HG03571 (cell line): ENCODE data around the gene CDH4.

Source experiments
- ATAC-seq: cut with Tn5 transposase; IDR thresholded peaks from one replicate; pipeline ENCODE4 v1.9.1; 2021; ENCODE audit not compliant: unreplicated experiment

Gene CDH4

DNA sequence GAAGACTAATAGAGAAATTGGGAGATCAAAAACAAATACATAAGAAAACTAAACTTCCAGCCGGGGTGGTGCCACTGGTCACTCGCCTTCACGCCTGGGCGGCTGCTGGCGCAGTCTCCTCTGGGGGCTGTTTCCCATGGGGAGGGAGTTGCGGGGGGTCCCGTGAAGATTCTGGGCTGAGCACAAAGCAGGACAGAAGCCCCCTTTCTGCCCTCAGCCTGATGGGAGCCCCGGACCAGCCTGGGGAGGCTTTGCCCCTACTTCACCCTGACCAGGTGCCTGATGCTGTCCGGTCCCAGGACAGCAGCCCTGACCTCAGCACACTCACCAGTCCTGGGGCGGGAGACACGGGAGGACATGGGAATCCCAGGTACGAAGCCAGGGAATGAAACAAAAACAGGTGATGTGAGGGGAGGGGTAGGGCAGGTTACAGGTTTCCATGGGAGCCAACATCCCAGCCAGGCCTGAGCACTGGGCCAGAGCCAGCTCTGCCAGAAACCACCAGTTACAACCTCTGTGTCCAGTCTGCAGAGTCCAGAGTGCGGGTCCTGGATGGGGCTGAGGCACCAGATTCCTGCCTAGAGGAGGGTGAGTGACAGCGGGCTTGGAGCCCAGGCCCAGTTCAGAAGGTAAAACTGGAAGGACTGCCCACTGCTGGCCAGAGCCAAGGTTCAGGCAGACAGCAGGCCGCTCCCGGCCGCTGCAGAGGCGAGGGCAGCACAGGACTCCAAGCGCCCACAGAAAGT is 487.2 kb downstream of the CDH4 start:
- ATAC-seq, result no peak

DNA sequence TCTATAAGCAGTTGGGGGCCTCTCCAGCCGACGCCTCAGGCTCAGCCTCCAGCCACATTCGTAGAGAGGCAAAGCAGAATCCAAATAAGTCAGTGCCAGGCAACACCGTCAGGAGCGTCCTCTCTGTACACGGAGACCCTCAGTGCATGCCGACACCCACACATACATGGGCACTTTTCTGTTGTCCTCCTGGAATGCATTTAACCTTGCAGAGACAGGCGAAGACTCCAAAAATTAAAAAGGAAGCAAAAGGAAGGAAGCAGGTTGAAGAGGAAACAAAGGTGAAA is 487.7 kb downstream of the CDH4 start:
- ATAC-seq, result no peak

DNA sequence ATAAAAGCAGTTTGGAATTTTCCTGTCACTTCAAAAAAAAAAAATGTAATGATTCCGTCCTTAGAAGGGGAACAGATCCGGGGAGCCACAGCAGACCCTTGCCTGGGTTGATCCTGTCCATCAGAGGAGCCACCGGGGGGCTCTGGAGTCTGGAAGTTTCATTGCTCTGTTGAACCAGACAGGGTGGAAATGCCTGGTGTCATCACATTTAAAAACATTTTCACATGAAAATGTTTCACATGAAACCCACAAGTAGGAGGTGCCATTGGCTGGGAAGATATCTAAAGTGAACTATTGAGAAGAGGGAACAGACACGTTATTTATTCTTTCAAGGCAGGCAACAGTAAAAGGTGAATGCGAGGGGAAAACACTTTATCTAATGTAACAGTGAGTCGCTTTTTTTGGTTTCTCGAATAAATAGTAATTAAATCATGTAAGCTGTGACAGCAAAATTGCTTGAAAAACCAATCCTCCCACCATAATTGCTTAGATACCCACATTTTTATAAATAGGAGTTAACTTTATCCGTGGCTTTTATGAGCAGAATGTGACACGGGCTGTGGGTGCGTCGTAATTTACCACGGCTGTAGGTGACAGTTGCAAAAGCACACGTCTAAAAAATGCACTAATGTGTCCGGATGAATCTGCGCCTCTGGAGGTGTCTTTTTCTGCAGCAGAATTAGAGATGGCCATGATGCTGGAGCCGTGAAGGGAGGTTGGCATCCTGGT is 490.2 kb downstream of the CDH4 start:
- no peak for ATAC-seq

DNA sequence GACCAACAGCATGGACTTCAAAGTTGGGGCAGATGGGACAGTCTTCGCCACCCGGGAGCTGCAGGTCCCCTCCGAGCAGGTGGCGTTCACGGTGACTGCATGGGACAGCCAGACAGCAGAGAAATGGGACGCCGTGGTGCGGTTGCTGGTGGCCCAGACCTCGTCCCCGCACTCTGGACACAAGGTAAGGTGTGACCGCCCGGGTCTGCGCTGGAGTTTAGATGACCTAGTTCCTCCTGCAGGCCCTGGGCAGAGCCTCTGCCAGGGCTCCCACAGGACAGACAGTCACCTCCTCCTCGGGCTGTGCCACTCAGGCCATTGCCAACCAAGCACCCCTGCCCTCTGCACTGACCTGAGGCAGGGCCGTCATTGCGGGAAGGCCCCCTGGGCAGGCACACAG is 491.5 kb downstream of the CDH4 start:
- no peak for ATAC-seq

DNA sequence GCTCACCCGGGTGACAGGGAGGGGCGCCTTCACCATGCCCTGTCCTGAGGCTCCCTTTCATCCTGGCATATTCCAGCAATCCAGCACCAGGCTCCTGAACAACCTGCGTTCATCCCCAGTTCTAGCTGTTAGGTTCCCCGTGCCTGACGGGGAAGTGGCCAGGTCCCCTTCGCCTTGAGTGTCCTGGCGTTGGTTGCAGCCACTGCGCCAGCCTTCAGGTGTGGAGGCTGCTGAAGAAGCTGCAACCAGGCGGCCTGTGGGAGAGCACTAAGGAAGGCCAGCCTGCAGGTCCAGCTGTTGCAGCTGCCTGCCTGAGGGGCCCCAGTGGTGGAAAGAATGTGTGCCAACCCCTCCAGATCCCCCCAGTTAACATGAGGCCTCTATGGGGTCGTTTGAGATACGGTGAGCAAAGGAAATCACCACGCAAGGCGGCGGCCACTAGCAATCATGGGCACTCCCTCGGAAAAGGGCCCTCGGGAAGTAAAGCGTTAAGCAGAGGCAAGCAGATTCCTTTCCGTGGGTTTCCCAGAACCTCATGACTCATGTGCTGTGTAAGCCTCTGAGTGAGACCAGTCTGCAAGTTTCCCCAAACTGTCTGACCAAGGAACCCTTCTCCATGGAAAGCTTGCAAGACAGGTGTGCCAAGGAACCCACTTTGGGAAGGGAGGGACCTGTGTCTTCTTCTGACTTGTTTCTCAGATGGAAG is 492.8 kb downstream of the CDH4 start:
- no peak for ATAC-seq

DNA sequence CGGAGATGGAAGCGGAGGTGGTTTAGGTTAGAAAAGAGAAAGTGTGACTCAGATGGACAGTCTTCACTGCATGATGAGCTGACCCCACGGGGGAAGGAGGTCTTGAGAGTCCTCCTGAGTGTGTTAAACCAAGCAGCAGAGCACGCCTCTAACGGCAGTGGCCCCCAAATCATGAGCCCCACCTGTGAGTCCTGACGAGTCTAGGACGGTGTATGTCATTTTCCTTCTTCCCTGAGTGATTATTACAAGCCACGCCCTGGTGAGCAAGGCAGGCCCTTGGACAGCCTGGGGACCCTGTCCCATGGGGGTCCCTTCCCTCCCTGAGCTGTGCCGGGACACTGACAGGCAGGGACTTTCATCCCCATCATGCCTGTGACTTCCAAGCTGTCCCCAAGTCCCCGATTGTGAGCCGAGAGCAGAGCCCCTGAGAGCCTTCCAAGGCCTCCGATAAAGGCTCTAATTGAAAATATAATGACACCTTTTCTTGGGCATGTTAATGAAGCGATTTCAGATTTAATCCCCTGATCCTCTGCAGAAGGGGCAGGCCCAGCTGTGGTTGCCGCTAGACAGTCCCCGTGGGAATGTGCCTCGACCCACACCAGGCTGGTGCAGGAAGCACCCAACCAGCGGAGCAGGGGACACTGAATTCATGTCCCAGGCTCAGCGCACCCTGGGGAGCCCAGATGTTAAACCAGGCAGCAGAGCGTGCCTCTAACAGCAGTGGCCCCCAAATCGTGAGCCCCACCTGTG is 493.5 kb downstream of the CDH4 start:
- no peak for ATAC-seq

DNA sequence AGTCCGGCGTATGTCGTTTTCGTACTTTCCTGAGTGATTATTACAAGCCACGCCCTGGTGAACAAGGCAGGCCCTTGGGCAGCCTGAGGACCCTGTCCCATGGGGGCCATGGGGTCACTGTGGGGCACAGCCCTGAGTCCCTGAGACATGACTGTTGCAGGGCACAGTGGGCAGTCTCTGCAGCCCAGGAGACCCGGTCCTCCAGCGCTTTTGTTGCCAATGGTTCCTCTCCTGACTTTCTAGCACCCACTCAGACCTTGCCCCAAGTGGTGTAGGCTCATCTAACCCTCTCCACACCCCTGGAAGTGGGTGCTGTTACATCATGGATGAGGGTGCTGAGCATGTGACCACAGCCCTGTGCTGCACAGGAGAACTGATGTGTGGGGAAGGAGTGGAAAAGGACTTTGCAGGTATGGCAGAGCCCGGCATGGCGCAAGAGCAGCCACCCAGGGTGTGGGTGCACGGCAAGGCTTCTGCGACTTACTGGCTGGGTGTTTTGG is 494.1 kb downstream of the CDH4 start:
- no peak for ATAC-seq

DNA sequence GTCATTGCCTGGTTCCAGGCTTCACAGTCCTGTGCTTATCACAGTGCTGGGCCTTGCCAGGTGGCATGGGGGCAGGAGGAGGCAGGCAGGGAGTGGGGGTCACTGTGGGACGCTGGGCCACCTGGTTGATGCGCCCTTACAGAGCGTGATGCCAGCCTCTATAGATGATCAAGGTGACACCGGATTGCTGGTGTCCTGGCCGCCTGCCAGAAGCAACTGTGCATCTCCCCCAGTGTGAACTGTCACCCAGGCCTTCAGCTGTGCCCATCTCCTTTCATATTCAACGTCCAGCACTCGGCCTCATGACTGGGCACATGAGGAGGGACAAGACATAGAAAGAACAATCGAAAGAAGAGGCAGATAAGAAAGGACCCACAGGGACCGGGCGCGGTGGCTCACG is 494.7 kb downstream of the CDH4 start:
- no peak for ATAC-seq

DNA sequence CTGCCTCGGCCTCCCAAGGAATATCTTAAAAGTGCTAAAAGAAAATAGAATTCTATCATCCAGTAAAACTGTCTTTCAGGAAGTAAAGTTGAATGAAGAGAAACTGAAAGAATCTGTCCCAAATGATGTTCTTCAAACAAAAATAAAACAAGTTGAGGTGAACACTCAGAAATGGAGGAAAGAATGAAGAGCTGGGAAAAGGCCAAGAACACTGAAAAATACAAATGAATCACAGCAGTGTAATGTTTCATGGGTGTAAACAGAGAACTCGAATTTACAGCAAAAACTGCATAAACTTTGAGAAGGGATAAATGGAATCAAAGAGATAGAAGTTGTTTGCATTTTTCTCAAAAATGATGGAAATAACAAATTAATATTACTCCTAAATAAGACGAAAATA is 496.3 kb downstream of the CDH4 start:
- ATAC-seq, result no peak

DNA sequence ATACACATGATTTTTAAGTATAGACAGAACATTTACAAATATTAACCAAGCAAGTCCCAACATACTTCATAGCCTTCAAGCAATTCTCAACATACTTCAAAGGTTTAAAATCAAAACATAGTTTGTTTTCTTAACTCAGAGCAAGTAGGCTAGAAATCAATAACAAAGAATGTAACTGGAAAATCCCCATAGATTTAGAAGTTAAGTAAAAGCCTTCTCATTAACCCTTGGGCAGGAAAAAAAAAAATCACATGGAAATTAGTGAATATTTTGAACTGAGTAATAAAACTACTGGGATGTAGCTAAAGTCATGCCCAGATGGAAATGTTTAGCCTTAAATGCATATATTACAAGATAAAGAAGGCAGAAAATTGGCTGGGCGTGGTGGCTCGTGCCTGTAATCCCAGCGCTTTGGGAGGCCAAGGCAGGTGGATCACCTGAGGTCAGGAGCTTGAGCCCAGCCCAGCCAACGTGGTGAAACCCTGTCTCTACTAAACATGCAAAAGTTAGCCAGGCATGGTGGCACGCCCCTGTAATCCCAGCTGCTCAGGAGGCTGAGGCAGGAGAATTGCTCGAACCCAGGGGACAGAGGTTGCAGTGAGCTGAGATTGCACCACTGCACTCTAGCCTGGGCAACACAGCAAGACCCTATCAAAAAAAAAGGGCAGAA is 497.5 kb downstream of the CDH4 start:
- no peak for ATAC-seq

DNA sequence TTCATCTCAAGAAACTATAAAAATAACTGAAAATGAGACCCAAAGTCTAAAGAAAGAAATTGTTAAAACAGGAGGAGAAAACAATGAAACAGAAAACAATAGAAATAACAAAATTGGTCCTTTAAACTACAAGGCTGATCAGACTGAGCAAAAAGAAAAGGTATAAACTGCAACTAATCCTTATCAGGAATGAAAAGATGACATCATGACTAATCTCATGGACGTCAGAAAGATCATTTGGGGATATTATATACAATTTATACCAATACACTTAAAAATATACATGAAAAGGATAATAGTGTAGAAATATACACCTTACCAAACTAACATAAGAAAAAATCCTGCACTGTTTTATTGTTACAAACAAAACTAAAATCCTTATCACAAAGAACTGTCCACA is 498.0 kb downstream of the CDH4 start:
- ATAC-seq, result no peak

DNA sequence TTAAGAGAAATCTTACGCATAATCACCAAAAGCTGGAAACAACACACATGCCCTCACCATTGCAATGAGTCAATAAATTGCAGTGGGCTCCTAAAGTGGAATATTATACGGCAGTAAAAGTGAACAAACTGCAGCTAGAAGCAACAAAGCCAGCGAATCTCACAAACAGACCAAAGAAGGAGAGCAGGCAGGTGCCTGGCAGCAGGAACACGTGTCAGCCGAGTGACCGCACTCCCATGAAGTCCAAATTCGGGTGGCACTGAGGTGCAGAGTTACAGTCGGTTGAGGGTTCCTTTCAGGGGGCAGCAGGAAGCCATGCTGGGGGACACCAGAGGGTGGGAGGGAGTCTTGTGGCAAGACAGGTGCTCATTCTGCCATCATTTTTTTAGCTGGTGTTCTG is 500.5 kb downstream of the CDH4 start:
- no peak for ATAC-seq

DNA sequence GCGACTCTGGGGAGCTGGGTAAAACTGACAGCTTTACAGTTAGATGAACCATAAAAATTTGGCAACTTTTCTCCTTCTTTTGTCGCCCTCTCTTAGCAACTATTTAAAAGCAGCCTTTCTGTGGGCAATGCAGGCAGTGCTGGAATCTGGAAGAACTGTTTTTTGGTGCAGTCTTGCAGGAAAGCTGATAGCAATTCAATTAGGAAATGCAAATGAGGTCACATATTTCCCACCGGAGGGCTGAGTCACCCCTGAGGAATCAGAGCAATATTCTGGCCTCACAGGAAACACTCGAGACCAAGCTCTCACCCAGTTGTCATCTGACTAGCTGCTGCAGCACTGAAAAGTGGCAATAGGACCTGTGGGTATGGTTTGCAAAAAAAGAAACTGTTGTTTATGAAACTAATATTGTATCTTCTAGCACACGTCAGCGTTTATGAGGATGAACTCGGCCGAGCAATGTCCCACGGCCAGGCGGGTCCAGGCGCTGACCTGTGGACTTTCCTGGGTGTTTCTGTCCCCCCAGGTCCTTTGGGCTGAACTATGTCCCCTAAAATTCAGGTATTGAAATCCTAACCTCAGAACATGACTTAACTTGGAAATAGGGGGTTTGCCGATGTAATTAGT is 501.4 kb downstream of the CDH4 start:
- no peak for ATAC-seq

DNA sequence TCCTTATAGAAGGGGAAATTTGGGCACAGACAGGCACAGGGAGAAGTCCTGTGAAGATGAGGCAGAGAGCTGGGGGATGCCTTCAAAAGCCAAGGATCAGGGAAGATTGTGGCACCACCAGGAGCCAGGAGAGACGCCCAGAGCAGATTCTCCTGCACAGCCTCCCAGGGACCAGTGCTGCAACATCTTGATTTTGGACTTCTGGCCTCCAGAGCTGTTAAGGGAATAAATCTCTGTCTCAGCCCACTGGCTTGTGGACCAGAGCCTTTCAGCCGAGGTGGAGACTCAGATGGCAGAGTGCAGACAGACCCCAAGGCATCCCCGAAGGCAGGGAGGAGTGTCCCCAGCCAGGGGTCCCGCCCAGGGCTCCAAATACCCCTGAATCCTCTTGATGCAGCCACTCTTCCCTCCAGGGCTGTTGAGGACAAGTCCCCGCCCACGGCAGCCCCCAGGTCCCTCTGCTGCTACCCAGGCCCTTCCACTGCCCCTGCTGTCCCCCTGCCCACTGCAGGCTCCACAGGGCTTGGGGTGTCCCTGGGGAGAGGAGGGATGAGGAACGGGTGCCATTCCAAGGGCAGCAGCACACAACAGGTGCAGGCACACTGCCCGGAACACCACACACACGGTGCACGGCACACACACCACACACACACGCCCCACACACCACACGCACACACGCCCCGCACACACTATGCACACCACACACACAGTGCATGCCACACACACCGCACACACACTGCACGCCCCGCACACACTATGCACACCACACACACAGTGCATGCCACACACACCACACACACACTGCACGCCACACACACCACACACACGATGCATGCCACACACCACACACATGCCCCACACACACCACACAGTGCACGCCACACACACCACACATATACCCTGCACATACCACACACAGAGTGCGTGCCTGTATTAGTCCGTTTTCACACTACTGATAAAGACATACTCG is 502.2 kb downstream of the CDH4 start:
- ATAC-seq, result no peak

DNA sequence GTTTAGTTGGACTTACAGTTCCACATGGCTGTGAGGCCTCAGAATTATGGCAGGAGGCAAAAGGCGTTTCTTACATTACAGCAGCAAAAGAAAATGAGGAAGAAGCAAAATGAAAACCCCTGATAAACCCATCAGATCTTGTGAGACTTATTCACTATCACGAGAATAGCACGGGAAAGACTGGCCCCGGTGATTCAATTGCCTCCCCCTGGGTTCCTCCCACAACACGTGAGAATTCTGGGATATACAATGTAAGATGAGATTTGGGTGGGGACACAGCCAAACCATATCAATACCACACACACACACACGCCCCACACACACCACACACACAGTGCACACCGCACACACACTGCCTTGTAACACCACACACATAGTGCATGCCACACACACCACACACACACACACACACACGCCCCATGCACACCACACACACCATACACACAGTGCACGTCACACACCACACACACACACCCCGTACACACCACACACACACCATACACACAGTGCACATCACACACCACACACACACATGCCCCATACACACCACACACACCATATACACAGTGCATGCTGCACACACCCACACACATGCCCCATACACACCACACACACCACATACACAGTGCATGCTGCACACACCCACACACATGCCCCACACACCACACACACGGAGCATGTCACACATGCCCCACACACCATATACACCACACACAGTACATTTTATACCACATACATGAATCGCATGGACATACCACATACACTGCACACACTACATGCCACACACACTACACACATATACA is 503.1 kb downstream of the CDH4 start:
- ATAC-seq, result no peak

DNA sequence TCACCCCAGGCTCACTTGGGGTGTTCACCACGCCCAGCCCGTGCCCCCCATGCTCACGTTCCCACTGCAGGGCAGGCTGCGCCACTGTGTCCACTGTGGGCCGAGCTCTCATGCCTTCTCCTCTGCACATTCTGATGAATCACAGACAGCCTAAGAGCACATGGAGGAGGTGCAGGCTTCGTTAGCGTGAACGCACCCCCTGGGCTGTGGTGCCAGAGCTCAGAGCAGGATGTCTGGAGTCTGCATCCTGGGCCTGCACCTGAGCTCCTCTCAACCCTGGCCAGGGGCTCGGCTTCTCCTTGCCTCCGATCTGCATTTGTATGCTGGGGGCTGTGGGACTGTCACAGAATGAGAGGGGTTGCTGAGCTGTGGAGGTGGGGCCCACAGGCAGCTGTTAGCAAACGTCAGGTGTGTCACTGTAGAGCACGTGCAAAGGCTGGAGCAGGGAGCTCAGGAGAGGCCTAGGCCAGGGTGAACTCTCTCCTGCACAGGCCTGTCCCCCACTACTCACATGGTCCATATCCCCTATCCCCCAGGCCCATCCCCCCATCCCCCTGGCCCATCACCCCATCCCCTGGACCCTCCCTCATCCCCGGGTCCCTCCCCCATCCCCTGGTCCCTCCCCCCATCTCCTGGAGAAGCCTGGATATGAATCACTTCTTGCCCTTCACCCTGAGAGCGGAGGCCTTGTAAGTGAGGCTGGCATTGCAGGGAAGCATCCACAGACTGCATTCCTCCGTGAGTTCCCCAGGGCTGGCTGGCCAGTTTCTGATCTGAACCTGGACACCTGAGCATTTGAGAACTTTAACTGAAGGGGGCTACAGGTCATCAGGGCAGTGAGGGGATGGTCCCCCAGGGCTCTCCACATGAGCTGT is 504.1 kb downstream of the CDH4 start:
- ATAC-seq, result no peak

DNA sequence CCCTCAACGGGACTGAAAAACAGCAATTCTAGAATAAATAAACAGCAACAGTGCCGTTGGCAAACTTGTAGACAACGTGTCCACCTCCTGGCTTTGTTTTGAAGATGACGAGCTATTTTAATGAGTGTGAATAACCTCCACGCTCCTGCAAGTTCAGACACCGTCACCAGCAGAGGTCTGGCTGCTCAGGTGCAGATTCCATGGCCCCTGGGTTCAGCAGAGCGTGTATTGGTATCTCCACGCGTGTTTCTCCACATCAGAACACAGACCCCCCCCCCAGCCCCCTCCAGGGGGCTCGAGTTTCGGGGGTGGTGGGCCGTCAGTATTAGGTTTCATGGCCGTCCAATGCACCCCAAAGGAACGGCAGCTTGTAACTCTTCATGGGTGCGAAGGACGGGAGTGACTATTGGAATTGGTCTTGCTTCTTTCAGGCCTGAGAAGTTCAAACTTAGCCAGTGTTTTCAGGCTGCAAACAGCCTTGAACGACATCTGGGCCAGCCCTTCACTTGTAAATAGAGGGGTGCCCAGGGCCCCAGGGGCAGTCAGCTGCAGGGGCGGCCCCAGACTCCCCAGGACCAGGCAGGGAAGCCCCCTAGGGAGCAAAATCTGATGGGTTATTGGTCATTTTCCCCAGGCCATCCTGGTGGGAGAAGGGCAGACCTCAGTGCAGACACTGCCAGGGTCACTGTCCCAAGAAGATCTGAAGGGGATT is 505.1 kb downstream of the CDH4 start:
- ATAC-seq, result no peak
